ENCODE measurements around the gene C3orf52. TPM values are rescaled to one million over a fixed set of nuclear protein-coding genes. Genes with fewer than 3 reads are reported as not detected.

The C3orf52 gene
- total RNA-seq, 1 donor from 2014 or later: 7.7 TPM

GRCh38 chr3:112119962-112120836, 34.0 kb downstream of the C3orf52 start:
- no peak for DNase-seq

GRCh38 chr3:112121577-112122547, 35.7 kb downstream of the C3orf52 start:
- no peak for DNase-seq

GRCh38 chr3:112122870-112123269, 36.7 kb downstream of the C3orf52 start:
- DNase-seq: no peak

GRCh38 chr3:112123548-112123947, 37.4 kb downstream of the C3orf52 start:
- no peak for DNase-seq

GRCh38 chr3:112124907-112125607, 38.9 kb downstream of the C3orf52 start:
- DNase-seq: no peak

- DNase-seq: no peak
Measured at GRCh38 chr3:112126511-112126911, 40.3 kb downstream of the C3orf52 start.

- DNase-seq: no peak
Measured at GRCh38 chr3:112127522-112128494, 41.6 kb downstream of the C3orf52 start.

GRCh38 chr3:112128843-112129727, 42.9 kb downstream of the C3orf52 start:
- DNase-seq: no peak

- no peak for DNase-seq
Measured at GRCh38 chr3:112129925-112130637, 43.9 kb downstream of the C3orf52 start.

- DNase-seq: no peak
Measured at GRCh38 chr3:112130638-112130993, 44.4 kb downstream of the C3orf52 start.

GRCh38 chr3:112131111-112131510, 44.9 kb downstream of the C3orf52 start:
- DNase-seq: no peak

- DNase-seq: no peak
Measured at GRCh38 chr3:112132088-112132487, 45.9 kb downstream of the C3orf52 start.

GRCh38 chr3:112132554-112132953, 46.4 kb downstream of the C3orf52 start:
- no peak for DNase-seq

- no peak for DNase-seq
Measured at GRCh38 chr3:112132975-112133448, 46.8 kb downstream of the C3orf52 start, which contains the start of gene GCSAM. Gene GCSAM (minus strand): TSS chr3:112133248. CDS start chr3:112133120, 128 bp downstream.

GRCh38 chr3:112133626-112134334, 47.6 kb downstream of the C3orf52 start:
- no peak for DNase-seq

GRCh38 chr3:112134335-112135124, 48.3 kb downstream of the C3orf52 start:
- DNase-seq: no peak

GRCh38 chr3:112136046-112136445, 49.9 kb downstream of the C3orf52 start:
- no peak for DNase-seq
